SIG-M5 treated with dmso at 0.1 percent for 504 hours (cell line): ENCODE measurements around the gene PER1.
"Not testable (repeated sequence)": the region's sequence is repeated elsewhere in the genome, so short reads cannot be mapped to it uniquely, and the experiment has no call there.

ENCODE experiments used
- DNase-seq: peaks from one replicate; lab custom pipeline; 2025; ENCODE audit not compliant: unreplicated experiment; lab: John Stamatoyannopoulos, UW

The PER1 gene

DNA sequence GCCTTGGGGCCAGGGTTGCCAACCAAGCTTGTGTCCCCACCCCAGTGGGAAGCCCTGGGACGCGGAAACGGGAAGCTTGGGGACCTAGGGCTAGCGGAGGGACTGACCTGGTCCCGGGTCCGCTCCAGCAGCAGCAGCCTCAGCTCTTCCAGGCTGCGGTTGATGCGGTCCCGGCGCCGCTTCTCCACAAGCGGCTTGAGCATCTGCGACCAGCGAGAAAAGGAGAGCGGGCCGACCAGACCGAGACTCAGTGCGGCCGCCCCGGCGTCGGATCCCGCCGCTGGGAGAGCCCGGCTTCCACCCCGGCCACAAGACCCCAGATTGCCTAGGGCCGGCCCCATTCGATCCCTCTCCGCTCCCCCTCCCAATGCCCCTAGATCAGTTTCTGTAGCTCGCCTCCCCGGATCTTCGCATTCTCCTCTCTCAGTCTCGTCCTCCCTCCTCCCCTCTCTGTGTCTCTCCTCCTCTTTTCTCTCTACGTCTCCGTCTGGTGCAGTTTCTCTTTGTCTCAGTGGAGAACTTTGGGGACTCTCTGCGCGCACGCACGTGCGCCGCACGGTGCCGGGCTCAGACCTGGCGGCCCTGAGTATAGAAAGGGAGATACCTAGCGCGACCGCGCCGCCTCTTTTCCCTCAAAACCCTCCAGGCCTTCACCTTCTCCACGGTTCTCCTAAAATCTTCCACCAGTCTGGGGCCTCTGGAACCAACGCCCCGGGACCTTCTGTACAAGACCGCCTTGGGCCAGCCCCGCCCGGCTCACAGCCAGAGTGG lies 29.1 kb downstream of the PER1 start:
- no peak for DNase-seq

DNA sequence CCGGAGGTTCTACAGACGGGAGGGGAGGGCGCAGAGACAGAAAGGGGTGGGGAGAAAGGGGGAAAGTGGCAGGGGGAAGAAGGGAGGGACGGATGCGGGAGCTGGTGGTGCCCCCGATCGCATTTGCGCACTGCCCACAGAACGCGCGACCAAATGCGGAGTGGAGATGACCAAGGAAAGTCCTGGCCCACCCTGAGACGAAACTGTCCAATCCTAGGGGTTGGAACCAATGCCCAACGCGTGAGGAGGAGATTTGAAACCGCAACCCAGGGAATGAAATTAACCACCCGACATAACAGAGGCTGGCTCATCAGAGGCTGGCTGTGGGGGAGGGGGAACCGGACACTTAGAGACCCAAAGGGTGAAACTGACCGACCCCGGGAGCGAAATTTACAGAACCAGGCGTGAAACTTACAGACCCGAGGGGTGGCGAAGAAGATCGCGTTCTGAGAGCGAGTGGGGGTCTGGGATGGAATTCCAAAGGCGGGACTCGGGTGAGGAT lies 29.7 kb downstream of the PER1 start:
- DNase-seq, result no peak

DNA sequence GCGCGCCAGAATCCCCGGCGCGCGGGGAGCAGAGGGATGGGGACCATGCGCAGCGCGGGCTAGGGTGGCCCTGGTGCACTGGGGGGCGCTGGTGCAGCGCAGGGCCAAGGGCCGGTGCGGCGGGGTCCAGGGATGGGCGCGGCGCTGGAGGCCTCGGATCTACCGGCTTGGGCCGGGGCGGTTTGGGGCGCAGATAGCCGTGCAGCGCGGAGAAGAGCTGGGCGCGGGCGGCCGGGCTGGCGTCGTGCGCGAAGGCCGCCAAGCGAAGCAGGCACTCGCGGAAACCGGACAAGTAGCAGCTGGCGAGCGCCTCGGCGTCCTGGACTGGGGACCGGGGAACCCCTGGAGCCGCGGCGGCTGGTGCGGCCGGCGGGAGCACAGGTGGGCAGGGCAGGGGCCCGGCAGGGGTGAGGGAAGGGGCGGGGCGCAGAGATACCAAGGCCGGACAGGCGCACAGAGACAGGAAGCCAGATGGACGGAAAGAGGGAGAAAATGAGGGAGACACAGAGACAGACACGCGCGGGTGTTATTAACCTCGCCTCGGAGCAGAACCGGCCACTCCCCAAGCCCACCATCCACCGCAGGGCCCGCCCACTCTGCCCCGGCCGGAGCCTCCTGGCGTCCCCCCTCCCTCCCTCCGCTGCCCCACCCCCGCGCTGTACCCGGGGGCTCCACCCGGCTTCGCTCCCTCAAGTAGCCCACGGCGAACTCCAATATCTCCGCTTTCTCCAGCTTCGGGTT lies 30.4 kb downstream of the PER1 start:
- DNase-seq, result peak; percentile 44

DNA sequence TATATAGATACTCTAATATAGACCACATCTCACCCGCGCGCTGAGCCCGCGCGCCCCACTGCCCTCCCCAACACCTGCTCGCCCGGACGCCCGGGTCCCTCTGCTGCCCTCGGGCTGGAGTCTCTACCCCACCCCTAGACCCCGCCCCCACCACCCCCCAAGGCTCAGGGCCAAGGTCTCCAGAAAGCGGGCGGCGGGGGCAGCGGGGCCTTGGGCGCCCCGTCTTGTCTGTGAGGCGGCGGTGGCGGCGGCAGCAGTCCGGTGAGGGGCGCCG lies 30.9 kb downstream of the PER1 start:
- no peak for DNase-seq

DNA sequence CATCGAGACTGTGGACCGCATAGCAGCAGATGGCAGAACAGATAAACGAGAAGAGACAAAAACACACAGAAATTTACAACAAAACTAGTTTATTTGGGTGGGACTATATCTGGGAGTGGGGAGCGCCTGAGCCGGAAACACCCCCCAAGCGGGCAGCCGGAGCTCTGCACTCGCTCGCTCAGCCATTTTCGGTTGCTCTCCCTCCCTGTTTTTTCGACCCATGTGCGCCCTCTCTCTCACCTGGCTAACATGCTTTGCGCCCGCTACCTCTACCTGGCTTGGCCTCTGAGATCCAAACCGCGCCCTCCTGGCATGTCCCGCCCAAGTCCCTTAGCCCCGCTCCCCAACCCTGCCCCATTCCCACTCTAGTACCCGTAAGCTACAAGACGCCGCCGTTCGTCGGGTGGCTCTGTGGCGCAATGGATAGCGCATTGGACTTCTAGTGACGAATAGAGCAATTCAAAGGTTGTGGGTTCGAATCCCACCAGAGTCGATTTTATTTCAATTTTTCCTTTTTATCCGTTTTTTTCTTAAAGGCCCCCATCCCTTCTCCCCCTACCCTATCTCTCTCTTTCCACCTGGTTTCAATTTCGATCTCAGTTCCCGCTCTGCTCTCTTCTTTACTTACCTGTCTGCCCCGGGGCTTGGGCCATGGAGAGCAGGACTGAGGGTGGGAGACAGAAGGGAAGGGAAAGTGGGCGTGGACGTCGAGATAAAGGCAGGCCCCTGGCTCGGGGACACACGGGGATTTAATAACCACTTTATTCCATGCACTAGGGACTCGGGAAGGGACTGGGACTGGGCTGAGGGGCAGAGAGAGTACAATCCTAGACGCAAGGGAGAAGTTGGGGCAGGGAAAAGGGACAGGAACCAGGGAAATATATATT lies 31.4 kb downstream of the PER1 start:
- peak; percentile 78 for DNase-seq

DNA sequence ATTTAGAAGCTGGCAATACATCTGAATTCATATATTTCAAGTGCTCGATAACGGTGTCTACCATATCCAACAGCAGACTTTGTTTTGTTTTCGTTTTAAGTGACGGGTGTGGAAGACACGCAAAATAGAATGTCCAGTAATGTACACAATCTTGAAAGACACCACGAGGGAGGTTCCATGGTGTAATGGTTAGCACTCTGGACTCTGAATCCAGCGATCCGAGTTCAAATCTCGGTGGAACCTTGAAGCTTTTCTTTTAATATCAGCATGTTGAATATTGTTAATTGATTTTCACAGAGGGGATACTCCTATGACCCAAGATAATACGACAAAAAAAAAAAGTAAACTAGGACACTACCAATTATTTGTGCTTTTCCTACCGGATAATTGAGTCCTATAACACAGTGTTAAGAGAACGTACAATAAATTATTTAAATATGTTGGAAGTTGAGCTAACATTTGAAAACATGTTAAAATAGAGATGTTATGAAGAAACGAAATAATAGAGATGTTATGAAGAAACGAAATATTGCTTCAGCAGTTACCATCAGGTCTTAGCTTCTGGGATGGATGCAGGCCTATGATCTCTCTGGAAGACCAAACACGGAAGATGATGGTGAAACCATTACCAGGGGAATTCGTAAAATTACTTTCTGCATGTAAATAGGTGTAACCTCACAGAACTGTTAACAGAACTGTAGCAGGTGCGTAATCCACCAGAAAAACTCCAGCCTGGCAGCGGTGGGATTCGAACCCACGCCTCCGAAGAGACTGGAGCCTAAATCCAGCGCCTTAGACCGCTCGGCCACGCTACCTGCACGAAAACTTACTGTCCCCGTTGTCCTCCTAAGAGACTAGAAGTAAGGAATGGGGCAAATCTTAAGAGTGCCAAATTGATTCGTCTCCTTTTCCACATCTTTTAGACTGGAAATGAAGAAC lies 32.4 kb downstream of the PER1 start:
- peak; percentile 89 for DNase-seq

DNA sequence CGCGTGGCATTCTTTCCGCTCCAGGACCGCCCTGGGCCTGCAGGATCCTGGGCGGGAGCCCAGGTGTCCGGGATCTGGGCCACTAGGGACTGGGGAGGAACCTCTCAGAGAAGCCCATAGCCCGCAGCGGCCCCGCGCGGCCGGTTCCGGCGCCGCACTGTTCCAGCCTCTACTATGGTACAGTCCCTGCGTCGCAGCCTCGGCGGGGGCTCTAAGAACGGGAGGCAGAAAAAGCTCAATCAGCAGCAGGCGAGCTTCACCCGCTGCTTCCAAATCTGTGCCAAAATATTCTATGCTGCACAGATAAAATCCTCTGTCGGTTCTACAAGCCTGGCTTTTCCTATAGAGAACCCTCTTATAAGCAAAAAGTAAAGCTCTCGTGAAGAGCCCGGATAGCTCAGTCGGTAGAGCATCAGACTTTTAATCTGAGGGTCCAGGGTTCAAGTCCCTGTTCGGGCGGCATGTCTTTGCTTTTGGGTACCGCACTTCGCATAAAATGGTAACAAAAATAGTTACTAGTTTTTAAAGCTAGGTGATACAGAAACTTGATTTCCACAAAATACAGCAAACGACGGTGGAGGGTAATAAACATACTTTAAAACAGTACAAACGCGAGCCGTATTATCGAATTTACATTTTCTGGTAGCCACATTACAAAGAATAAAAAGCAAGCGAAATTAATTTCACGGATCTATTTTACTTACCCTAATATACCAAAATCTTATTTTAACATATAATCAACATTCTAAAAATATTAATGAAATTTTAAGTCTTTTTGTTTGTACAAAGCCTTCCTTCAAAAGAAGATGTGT lies 33.2 kb downstream of the PER1 start:
- DNase-seq, result peak; percentile 77

DNA sequence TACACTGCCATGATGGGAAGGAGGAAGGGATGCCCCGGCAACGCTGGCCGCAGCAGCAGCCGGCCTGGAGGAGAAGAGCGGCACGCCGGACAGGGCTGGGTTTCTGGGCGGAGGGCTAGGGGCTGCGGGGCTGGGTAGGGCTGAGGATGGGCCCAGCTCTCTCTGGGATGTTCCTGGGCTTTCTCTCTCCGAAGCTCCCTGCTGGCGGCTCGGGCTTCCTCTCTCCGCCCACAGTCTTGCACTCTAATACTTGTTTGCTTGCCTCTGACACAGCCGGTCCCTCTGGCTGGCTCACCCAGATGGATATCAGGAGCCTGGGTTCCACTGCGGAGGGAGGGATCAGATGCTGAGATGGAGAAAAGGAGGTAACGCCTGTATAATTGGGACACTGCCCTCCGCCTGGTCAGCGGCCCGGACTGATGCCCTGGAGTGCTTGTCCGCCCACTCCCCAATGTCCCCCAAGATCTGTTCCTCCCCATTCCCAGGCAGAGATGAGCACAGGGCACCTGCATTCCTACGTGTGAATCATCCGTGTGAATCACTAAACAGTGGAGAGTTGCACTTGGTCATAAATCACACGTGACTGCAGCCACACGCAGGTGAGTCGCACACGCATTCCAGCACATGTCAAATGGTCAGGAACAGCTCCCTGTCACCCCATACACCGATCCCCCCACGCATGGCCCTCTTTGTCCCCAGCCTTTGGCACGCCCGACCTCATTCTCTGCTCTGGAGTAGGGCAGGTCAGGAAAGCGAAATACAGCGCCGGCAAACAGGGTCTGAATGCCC lies 34.0 kb downstream of the PER1 start, which contains the start of gene ALOXE3:
TSS of gene ALOXE3 (minus strand) at position 535 of the 789 bp plus-strand sequence. CDS start at position 11, 524 bp downstream.
- peak; percentile 56 for DNase-seq

DNA sequence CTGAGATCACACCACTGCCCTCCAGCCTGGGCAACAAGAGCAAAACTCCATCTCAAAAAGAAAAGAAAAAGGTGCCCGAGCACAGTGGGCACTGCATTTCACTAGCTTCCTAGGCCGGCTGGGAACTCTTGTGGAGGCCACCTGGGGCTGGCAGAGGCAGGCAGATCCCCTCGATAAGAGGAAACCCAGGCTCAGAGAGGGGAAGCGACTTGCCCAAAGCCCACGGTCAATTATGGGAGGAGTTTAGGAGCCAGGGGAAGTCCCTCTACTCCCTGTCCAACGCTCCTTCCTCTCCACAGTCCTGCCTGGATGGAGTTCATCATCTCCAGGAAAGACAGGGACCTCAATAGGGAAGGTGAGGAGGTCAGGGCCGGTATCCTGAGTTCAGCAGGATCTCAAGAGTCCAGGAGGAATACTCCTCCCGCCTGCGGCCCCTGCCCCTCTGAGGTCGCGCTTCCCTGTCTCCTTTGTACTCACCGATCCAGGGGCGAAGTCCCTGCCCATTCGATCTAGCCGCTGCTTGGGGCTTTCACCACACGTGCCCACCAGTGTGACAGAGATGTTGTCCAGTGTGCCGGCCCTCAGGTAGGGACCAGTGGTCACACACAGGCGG lies 34.7 kb downstream of the PER1 start:
- no peak for DNase-seq

DNA sequence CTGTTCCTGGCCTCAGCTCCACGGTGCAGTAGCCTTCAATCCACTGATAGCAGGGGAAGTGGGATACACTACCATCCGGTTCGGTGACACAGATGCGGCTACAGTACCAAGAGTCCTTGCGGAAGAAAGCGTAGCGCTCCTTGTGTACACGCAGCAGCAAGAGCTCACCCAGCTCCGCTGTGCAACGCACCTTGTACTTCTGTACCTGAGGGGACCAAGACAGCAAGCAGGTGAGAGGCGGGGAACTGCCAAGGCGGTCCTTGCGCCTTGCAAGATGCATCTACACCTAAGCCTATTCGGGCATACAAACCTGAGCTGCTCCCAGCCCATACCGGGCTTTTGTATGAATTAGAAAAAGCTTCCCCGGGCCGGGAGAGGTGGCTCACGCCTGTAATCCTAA lies 35.4 kb downstream of the PER1 start:
- DNase-seq, result no peak

DNA sequence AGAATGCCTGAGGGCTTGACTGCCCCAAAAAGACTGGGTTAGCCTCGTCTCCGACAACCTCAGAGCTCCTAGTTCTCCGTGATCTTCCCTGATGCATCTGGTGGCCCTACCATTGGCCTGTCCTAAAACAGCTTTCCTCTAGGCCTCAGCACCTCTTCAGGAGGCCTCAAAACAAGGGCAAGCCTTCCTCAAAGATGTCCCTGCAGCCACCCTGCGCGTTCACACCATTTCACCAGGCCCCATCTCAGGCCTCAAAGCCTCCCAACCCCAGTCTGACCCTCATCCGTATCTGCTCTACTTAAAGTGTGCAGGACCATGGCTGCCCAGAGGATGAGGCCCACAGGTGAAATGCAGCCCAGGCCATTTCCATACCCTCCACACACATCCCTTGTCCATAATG lies 41.3 kb downstream of the PER1 start:
- no peak for DNase-seq

DNA sequence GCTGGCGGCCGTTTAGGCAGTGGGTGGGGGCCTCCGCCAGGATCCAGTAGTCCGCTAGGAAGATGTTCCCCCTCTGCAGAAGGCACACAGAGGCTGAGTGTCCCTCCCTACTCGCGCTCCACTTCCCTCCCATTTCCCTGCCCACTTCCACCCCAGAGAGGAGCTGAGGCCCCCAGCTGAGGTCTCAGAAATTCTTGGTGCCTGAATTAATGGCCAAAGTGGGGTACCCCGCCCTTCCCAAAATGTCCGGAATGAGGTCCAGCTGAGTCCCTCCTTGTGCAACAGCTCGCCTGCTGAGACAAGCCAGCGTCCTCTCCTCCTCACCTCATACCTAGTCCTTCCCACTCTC lies 41.8 kb downstream of the PER1 start:
- no peak for DNase-seq

DNA sequence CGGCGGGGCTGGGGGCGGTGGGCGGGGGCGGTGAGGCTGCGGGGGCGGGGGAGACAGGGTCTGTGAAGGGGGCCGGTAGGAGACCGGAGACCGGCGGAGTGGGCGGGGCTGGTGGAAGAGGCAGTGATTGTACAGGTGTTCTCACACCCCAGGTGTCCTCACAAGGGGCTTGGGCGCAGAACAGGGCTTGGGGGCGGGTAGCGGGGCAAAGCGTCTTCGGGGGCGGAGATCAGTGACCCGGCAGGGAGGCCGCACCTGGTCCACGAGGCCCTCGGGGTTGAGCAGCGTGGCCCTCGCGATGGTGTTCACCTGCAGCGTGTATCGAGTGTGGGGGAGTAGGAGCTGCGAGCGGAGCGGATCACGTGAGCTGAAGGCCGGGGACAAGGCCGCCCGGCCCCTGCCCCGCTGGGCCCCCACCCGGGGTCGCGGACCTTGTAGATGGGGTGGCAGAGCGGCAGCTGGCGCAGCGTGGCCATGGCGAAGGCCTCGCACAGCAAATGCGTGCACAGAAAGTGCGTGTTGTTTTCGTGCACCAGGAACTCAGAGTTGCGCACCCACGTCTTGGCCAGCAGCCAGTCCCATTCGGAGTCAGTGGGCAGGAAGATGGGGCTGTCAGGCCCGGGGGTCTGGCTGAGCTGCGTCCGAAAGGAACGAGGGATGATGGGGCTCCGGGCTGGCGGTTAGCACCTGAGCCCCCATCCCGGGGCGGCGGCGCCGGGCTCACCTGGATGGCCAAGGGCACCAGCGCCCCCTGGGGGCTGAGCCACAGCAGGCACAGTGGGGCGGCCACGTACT lies 42.3 kb downstream of the PER1 start:
- no peak for DNase-seq

DNA sequence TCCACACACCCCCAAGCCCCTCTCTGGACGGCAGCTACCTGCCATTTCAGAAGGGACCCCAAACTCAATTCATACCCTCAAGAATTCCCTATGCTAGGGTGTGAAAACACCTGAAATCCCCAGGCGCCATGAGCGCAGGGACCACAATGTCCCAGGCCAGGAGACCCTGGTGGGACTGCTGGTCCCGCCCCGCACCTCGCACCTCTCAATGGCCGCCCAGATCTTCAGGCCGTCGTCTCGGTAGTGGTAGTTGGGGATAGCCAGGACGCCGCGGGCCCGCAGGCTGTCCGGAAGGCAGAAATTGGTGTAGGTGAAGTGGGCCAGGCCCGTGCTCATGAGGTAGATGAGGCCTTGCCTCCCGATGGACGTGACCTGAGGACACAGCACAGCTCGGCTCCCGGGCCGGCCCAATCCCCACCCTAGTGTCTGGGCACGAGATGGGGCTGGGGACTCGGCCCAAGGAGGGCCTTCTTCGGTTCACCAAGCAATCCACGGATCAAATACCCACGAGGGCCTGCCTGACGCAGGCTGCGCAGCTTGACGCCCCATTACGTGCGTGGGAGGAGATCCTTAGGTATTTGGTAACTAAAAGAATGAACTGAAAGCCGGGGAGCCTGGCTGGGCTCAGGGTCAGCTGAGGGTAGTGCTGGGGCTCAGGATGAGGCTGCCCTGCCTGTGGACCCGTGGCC lies 43.1 kb downstream of the PER1 start:
- DNase-seq, result no peak

DNA sequence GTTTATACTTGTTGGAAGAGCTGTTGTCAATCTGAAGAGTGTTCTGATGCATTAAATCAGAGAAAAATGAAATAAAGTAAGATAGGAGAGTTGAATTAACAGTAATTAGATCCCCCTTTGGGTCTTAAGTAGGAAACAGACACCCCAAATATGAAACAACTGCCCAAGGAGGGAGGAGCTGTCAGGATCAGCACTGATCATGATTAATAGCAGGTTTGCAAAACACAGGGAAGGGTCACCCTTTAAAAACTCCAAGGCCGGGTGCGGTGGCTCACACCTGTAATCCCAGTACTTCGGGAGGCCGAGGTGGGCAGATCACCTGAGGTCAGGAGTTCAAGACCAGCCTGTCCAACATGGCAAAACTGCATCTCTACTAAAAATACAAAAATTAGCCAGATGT lies 45.2 kb downstream of the PER1 start:
- not testable (repeated sequence) for DNase-seq

DNA sequence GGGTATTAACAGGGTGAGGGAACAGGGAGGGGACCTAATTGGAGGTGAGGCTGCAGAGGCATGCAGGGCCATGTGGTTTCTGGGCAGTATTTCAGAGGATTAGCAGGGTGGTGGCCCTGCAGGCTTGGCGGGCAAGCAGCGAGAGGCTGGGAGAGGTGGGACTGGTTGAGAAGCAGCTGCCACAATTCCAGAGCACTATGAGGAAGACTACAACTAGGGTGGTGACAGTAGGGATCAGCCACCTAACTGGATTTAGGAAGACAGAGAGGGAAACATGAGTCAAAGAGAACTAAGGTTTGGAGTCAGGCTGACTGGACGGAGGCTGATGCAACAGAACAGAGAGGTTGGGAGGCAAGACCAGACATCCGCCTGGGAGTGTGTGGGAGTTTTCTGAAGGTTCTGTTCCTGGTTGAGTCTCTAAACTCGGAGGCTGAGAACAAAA lies 46.2 kb downstream of the PER1 start:
- DNase-seq, result no peak

DNA sequence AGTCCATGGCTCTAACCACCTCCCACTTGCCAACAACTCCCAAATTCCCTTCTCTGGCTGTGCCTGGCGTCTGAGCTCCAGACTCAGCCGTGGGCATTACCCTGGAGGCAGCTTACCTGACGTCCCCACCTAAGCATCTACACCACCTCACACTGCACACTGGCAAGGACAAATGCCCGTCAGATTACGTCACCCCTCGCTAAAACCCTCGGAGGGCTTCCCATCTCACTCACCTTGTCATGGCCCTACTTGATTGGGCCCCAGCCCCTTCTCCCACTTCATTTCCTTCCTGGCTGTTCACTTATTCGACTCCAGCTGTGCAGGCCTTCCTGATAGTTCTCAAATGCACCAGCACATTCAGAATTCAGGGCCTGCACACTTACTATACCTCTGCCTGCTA lies 47.3 kb downstream of the PER1 start:
- DNase-seq, result no peak
